ENCODE data around the gene ASXL3.

ASXL3 gene

DNA sequence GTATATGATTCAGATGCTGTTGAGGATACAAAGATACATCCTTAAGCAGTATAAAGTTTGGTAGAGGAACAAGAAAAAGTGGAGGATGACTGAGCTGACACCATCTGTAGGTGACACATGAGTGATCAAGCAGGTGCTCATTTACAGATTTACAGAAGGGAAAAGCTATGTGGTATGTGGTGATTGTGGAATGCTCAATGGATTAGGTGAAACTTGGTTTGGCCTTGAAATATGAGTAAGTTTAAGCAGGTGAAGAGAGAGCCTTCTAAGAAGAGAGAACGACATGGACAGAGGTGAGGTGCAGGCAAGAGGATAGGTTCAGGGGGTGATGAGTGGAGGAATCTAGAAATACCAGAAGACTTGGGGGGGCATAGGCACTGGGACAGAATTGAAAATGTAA is 5.9 kb downstream of the ASXL3 start:
- DNase-seq (ENCODE audit: low read depth in 3 of 3) = no peak

GRCh38 chr18:33584548-33585430 is 6.8 kb downstream of the ASXL3 start:
- no peak for DNase-seq (ENCODE audit: low read depth in 3 of 3)

GRCh38 chr18:33585431-33585775 is 7.4 kb downstream of the ASXL3 start:
- DNase-seq (ENCODE audit: low read depth in 3 of 3) = no peak

DNA sequence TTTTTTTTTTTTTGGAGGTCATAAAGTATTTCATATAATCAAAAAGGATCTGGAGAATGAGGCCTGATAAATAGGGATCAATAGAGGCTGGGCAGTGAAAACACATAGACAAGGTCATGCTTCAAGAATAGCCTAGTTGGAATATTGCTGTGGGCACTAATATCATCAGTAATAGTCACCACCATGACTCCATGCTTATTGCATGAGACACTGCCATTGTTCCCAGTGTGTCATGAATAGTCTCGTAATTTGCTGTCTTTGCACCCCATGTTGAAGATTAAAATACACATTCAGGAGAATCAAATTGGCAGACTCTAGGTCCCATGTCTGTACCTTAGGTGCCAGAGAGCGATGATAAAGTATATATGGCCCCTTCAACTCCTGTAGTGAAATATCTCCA is 10.3 kb downstream of the ASXL3 start:
- DNase-seq (ENCODE audit: low read depth in 3 of 3) = no peak

- no peak for DNase-seq (ENCODE audit: low read depth in 3 of 3)
Observed at GRCh38 chr18:33593261-33593660, 15.2 kb downstream of the ASXL3 start.

DNA sequence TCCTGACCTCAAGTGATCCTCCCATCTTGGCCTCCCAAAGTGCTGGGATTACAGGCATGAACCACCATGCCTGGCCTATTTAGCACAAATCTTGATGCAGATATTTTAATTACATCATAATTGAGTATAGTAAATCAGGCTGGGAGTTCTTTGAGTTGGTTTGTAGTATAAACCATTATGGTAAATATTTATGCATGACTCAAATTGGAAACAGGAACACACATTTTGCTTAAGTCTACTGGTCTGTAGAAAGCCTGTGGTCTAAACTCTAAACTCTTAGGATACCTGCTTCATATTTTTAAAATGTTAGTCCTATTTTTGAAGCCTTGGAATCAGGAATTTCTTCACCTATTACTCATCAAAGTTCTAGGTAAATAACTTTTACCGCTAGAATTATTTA is 16.8 kb downstream of the ASXL3 start:
- no peak for DNase-seq (ENCODE audit: low read depth in 3 of 3)

DNA sequence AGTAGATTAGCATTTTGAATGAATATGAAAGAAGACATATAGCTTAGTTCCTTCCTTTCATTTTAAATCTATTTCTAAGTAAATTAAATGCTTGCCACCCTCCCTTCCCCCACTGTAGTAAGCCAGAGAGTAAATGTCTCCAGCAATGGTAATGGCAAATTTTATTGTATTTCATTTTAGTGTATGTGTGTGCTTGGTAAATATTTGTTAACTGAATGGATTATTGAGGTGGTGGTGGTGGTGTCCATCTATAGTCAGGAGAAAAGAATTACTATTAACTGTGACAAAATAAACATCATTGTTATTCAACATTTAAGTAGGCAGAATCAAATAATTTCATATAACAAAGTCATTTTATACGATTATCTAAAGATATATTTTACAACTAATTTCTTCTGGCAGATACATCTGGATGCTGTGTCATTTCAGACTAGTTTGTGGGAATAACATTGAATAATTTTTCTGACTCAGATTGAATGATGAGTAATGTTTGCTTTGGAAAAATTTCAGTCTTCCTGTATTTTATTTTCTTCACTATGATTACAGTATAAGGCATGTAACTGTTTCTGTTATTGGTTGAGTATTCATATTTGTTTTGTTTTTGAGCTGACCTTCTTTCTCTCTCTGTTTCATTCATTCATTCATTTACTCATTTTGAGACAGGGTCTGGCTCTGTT is 18.3 kb downstream of the ASXL3 start:
- no peak for DNase-seq (ENCODE audit: low read depth in 3 of 3)

- DNase-seq (ENCODE audit: low read depth in 3 of 3) = no peak
Observed at GRCh38 chr18:33600846-33601245, 22.8 kb downstream of the ASXL3 start.

DNA sequence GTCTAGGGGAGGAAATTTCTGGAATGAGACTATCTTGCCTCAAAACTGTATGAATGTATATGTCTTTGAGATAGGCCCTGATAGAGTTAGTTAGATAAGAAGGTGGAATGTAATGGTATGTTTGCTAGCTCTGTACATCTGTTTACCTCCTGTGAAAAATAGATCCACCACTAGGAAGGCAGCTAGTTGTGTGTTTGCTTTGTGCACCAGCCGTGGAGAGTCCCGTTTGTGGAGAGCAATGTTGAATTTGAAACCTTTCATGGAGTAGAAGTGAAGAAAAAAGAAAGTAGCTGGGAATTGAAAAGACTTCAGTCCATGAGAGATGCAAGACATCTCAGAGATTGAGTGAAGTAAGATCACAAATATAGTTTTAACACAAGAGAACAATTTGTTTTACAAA is 25.4 kb downstream of the ASXL3 start:
- no peak for DNase-seq (ENCODE audit: low read depth in 3 of 3)

- DNase-seq (ENCODE audit: low read depth in 3 of 3) = no peak
Observed at GRCh38 chr18:33605250-33605649, 27.2 kb downstream of the ASXL3 start.

GRCh38 chr18:33606621-33607020 is 28.6 kb downstream of the ASXL3 start:
- no peak for DNase-seq (ENCODE audit: low read depth in 3 of 3)

- no peak for DNase-seq (ENCODE audit: low read depth in 3 of 3)
Observed at GRCh38 chr18:33611525-33612135, 33.6 kb downstream of the ASXL3 start.

- no peak for DNase-seq (ENCODE audit: low read depth in 3 of 3)
Observed at GRCh38 chr18:33612632-33613031, 34.6 kb downstream of the ASXL3 start.

DNA sequence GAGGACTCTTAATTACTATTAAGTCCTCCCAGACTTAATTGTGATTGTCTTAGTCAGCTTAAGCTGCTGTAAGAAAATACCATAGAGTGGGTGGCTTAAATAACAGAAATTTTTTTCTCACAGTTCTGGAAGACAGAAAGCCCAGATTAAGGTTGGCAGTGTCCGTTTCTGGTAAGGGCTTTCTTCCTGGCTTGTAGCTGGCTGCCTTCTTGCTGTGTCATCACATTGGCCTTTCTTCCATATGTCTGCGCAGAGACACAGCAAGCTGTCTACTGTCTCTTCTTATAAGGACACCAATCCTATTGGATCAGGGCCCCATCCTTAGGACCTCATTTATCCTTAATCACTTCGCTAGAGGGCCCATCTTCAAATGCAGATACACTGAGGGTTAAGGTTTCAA is 38.5 kb downstream of the ASXL3 start:
- no peak for DNase-seq (ENCODE audit: low read depth in 3 of 3)

GRCh38 chr18:33627114-33627513 is 49.1 kb downstream of the ASXL3 start:
- no peak for DNase-seq (ENCODE audit: low read depth in 3 of 3)

GRCh38 chr18:33630476-33630875 is 52.5 kb downstream of the ASXL3 start:
- no peak for DNase-seq (ENCODE audit: low read depth in 3 of 3)

DNA sequence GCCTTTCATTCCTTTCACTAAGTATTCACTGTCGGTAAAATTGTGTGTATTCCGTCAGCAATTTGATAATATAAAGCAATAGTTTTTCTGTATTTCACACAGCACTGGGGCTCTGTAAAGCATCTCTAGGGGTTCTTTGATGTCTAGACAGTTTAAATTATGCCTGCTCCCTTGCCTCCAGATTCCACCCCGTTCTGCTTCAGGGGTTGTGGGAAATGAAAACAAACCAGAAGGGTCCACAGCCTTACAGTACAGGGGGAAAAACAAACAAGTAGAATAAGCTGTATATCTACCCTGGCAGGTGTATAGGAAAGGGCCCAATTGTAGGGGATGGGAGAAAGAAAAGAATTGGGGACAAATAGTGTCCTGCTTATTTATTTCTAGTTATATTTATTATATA is 63.1 kb downstream of the ASXL3 start:
- no peak for DNase-seq (ENCODE audit: low read depth in 3 of 3)

- no peak for DNase-seq (ENCODE audit: low read depth in 3 of 3)
Observed at GRCh38 chr18:33644494-33644893, 66.5 kb downstream of the ASXL3 start.

GRCh38 chr18:33647365-33647764 is 69.3 kb downstream of the ASXL3 start:
- no peak for DNase-seq (ENCODE audit: low read depth in 3 of 3)

GRCh38 chr18:33652635-33653034 is 74.6 kb downstream of the ASXL3 start:
- DNase-seq (ENCODE audit: low read depth in 3 of 3) = no peak

- DNase-seq (ENCODE audit: low read depth in 3 of 3) = no peak
Observed at GRCh38 chr18:33653231-33653630, 75.2 kb downstream of the ASXL3 start.

DNA sequence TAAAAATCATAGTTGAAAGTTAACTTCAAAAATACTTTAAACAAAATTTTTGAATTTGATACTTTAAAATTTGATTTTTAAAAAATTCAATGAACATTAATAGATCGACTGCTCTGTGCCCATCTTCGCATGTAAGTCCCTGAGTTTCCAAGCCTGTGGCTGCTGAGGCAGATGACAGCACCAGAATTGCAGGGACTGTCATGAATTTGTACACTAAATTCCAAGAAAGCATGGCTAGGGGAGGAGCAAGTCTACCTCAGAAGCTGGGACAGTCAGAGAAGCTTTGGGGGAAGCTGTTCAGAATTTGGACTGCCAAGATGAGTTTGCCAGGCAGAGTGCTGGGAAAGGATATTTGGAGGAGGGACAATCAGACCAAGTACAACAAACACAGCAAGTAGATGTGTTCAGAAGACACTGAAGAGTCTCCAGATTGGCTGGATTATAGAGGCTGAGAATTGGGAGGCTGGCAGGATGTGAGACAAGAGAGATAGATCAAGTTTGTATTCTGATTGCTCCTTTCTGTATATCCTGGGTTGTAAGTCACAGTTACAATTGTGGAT is 79.0 kb downstream of the ASXL3 start:
- DNase-seq (ENCODE audit: low read depth in 3 of 3) = no peak
